HG02798 (cell line): ENCODE data around the gene BUB3.
"Not testable (repeated sequence)": the region's sequence is repeated elsewhere in the genome, so short reads cannot be mapped to it uniquely, and the experiment has no call there.

Experiments used
- ATAC-seq: cut with Tn5 transposase; IDR thresholded peaks from one replicate; pipeline ENCODE4 v1.9.1; 2021; ENCODE audit warnings: mild to moderate bottlenecking; ENCODE audit not compliant: unreplicated experiment, poor library complexity

Gene BUB3

GRCh38 chr10:123151737-123152135 is 2.5 kb upstream of the BUB3 start:
- ATAC-seq = no peak

DNA sequence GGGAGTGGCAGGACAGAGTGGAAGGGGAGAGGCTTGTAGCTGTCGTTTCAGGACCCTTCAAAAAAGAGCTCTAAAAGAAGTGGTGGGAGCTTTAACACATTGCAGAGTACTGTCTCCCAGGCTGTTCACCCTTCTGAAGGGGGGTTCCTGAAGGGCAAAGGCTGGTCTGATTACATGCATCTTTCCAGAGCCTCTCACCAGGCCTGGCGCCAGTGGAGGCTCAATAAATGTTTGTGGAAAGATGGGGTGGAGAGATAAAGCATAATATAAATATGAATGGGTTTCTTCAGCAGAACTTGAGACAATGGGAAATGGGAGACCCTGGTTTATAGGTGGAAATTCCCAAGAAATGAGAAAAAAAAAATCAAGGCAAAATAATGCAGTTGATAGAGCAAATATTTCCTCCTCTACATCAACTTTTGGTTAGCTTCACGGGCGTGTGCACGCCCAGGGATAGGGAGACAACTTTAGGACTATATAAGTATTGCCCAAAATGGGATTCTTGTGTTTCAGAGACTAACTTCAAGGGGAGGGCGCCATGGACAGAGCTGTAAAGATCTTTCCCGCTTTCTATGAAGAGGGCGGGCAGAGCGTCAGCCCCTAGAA is 613 bp upstream of the BUB3 start:
- ATAC-seq = no peak

GRCh38 chr10:123154711-123155505 is 706 bp downstream of the BUB3 start:
- peak; percentile 58 for ATAC-seq

GRCh38 chr10:123156078-123156477 is 1.9 kb downstream of the BUB3 start:
- no peak for ATAC-seq

- ATAC-seq = no peak
These were observed 3.0 kb downstream of the BUB3 start for GRCh38 chr10:123157210-123157609.

DNA sequence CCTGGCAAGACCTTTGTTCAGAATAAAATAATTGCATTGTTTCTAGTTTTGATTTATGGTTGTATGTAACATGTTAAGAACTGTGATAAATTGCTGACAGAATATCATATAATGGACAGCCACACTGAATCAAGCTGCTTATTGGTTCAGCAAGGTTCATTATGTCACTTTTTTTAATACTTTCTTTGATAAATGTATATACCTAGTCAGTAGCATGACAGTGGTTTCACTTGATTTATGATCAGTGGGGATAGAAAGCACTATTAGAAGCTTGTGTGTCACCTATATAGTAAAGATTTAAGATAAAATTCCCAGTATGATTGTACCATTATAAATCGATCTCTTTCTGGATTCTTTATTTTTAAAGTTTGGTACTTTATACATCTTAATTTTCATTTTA is 4.5 kb downstream of the BUB3 start:
- ATAC-seq = no peak

DNA sequence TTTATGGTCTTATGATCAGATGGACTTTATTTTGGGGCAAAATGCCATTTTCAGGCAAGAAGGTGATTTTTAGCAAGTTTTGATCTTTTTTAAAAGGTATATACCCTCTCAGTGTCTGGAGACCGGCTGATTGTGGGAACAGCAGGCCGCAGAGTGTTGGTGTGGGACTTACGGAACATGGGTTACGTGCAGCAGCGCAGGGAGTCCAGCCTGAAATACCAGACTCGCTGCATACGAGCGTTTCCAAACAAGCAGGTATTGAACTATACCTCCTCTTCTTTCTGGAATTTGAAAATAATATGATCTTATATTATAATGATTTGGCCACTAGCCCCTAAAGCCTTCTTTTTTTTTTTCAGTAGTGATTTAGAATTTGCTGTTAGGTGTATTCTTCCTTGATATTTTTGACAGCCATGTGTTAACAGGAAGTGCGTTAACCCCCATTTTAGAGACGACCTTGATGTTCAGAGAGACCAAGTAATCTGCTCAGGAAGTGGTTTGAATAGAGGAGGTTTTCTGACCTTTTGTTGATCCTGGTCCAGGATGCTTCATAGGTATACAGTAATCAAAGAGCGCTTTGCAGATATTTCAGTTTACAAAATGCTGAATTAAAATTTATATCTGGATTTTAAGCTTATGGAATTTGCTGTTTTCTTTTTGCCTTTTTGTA is 6.2 kb downstream of the BUB3 start:
- ATAC-seq = no peak

DNA sequence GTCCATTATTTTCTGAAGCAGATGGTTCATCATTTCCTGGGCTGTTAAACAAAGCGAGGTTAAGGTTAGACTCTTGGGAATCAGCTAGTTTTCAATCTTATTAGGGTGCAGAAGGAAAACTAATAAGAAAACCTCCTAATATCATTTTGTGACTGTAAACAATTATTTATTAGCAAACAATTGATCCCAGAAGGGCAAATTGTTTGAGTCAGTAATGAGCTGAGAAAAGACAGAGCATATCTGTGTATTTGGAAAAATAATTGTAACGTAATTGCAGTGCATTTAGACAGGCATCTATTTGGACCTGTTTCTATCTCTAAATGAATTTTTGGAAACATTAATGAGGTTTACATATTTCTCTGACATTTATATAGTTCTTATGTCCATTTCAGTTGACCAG is 10.1 kb downstream of the BUB3 start:
- ATAC-seq = no peak

- no peak for ATAC-seq
These were observed 11.4 kb downstream of the BUB3 start for GRCh38 chr10:123165445-123166072.

DNA sequence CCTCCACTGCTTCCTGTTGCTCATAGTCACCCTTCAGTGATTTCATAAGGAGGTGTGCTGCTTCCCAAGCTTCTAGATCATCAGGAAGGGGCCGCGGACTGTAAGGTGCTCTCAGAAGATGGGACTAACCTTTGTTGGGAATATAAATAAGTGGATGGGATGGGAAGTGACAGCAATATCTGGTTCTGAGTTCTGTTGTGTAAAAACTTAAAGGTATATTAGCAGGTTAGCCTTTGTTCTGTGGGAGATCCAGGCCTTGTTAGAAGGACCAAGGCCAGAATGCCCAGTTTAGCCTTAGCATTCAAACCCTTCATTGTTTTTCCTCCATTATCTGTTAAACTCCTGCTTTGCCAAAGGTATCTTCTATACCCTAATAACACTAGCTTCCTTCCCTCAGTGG is 12.4 kb downstream of the BUB3 start:
- no peak for ATAC-seq

DNA sequence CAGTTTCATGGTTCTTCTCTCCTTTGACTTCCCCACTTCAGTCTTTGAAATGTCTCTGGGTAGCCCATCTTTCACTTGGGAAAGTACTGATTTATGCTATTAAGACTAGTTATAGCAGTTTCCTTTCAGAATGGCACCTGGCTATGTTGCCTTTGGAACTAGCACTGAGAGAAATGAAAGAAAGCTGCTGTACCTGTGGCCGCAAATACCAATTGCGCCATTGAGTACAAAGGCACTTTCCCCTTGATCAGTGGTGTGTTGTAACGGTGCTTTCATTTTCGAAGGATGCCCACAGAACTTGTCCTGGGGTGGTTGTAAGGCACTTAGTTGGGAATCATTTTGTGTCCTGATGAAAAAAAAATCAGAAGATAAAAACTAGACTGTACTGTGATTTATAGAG is 16.8 kb downstream of the BUB3 start:
- no peak for ATAC-seq

DNA sequence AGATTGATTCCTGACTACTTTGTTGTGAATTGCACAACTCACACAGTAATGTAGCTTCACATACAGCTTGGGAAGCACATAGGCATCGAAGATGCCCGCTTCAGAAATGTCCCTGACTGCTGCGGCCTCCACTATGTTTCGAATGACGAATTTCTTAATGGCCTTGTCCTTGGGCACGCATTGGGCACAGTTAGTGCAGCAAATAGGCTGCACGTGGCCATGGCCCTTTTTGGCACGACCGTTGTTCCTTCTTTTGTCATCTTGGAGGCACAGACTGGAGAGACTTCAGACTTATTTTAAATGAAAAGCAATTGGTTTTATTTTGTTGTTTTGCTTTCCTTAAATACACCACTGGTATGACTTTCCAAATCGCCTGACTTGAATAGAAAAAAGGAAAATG is 17.4 kb downstream of the BUB3 start:
- not testable (repeated sequence) for ATAC-seq

DNA sequence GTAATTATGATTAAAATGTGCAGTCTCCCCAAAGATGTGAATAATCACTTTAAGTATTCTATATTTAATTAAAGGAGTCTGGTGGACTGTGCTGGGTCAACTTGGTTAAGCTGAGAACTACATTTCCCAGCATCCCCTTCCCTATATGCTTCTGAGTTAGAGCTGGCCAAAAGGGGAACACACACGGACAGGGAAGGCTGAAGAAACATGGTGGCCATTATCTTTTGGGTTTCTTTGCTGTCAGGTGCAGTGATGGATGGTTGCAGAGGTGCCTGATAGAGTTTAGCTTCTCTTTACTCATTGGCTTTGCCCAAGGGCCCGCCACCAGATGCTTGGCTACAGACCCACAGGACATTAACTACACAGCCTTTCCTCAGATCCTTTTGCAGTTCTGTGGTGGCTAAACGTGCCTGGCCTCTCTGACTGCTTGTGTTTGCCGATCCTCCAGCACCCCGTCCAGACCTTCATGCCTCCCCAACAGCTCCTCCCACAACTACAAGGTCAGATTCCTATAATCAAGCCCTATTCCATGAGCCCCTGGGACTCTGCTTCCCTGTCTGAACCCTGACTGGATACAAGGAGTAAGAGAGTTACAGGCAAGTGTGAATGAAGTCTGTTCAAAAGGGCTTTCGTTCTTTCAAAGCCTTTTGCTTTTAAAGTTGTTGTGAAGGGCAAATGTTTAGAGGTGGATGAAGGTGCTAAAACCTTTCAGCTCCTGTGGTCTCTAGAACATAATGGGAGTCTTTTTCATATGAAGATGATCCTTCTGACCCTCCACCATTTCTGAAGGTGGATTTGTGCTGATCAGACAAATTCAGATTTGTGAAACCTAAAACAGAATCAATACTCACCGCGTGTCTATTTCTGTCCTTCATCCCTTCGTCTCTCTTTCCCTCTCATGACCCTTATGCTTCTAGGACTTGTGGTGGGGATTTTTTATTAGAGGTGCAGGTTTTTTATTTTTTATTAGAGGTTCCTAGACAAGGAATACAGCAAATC is 21.5 kb downstream of the BUB3 start:
- no peak for ATAC-seq

DNA sequence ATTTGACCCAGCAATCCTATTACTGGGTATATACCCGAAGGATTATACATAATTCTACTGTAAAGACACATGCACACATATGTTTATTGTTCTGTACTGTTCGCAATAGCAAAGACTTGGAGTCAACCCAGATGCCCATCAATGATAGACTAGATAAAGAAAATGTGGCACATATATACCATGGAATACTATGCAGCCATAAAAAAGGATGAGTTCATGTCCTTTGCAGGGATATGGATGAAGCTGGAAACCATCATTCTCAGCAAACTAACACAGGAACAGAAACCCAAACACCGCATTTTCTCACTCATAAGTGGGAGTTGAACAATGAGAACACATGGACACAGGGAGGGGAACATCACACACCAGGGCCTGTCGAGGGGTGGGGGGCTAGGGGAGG is 24.2 kb downstream of the BUB3 start:
- not testable (repeated sequence) for ATAC-seq

DNA sequence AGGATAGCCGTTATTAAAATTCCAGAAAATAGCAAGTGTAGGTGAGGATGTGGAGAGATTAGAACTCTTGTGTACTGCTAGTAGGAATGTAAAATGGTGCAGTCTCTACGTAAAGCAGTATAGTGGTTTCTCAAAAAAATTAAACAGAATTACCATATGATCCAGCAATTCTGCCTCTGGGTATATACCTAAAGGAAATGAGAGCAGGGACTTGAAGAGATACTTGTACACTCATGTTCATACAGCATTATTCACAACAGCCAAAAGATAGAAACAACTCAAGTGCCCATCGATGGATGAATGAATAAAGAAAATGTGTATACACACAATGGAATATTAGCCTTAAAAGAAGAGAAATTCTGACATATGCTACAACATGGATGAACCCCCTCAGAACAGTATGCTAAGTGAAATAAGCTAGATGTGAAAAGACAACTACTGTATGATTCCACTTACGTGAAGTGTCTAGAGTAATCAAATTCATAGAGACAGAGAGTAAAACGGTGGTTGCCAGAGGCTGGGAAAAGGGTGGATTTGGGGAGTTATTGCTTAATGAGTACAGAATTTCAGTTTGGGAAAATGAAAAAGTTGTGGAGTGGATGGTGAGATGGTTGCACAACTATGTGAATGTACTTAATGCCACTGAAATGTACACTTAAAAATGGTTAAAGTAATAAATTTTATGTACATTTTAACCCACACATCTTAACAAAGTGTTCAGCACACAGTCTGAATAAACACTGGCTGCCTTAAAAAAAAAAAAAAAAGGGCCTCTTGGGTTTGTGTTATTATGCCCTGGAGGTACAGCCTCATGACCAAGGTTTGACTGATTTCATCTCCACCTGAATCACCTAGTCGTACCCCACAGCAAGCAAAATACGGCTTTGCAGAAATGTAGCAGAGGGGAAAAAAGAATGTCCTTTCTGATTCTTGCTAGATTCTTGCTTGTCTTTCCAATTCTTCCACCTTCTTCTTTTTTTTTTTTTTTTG is 26.2 kb downstream of the BUB3 start:
- no peak for ATAC-seq

- ATAC-seq = no peak
These were observed 29.5 kb downstream of the BUB3 start for GRCh38 chr10:123183724-123184123.

DNA sequence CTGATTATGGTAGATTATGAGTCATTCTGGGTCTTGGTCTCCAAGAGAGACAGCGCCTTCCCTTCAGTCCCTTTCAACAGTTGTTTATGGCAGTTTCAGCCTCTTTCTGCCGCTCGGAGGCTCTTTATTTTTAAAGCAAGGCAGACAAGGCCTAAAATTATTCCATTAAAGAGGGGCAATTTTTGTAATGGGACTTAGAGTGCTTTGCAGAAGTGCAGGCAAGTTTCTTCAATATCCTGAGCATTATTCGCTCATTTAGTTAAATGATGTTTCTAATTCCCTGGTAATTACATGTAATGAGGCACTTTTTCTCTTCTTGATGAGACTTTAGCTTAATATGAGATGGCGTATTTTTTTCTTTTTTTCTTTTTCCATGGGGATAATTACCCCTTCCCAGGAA is 33.6 kb downstream of the BUB3 start:
- ATAC-seq = no peak

GRCh38 chr10:123191886-123192285 is 37.7 kb downstream of the BUB3 start:
- ATAC-seq = no peak

GRCh38 chr10:123194056-123194455 is 39.9 kb downstream of the BUB3 start:
- no peak for ATAC-seq
